ENCODE results near the gene APOBR.

DNA sequence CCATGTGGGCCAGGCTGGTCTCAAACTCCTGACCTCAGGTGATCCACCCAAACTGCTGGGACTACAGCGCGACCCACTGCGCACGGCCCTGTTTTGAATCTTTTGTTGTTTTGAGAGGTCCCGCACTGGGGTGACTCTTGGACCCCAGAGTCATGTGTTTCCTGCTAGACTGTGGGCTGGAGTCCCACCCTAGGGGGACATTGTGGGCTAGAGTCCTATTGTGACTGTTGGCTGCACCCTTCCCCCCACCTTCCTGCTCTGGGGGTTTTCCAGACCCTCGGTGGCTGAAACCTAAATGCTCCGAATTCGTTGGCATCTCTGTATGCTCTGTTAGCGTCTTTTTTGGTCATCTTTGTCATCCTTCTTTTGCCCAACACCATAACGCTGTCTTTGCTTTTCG is 28.3 kb downstream of the APOBR start:
- no peak for TF ChIP-seq EZH2phosphoT487 (IDR thresholded peaks at IDR 0.05; ENCODE audit: borderline replicate concordance)
- TF ChIP-seq, protein P1, sequence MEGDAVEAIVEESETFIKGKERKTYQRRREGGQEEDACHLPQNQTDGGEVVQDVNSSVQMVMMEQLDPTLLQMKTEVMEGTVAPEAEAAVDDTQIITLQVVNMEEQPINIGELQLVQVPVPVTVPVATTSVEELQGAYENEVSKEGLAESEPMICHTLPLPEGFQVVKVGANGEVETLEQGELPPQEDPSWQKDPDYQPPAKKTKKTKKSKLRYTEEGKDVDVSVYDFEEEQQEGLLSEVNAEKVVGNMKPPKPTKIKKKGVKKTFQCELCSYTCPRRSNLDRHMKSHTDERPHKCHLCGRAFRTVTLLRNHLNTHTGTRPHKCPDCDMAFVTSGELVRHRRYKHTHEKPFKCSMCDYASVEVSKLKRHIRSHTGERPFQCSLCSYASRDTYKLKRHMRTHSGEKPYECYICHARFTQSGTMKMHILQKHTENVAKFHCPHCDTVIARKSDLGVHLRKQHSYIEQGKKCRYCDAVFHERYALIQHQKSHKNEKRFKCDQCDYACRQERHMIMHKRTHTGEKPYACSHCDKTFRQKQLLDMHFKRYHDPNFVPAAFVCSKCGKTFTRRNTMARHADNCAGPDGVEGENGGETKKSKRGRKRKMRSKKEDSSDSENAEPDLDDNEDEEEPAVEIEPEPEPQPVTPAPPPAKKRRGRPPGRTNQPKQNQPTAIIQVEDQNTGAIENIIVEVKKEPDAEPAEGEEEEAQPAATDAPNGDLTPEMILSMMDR (conservative IDR thresholded peaks at IDR 0.05; ENCODE audit: low read length): no peak

Measured in Loucy (cell line).